Measurements from ENCODE around the gene SUSD3. TPM values are rescaled to one million over a fixed set of nuclear protein-coding genes. Genes with fewer than 3 reads are reported as not detected.
"Not testable (repeated sequence)": the region's sequence is repeated elsewhere in the genome, so short reads cannot be mapped to it uniquely, and the experiment has no call there.

SUSD3 gene
- total RNA-seq = 10 to 100 TPM; 27.1 to 28.8 TPM

DNA sequence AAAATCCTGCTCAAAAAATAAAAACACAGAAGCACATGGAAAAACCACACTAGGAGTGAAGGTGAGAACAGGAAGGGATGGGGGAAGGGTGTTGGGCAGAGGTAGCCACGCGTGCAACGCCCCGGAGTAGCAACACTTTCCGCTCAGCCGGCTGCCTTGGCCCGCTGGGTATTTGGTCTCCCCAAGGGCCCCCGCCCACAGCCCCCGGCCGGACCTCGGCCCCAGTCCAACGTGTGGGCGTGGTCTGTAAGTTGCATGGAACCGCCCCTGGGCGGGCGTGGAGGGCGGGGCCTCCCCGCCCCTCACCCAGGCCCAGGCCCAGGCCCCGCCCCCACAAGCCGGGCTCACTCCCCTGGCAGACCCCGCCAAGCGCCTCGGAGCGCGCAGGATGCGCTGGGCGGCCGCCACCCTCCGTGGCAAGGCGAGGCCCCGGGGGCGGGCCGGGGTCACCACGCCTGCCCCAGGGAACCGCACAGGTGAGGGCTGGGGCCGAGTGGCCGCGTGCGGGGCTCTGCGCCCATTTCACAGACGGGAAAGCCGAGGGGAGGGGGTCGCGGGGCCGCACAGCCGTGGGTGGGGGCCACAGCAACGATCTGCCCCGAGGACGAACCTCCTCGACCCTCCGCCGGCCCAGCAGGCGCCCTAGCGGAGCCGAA, at the start of gene SUSD3:
SUSD3 (plus strand) TSS at position 347 of the 656 bp plus-strand sequence; CDS start at position 389, 42 bp downstream.
- Mint-ChIP-seq H3K36me3 (peaks cover 9% of the 10 kb centered on the region), H3K4me1 (peaks cover 48% of the 10 kb centered on the region), H3K4me3 (peak within 1 kb of the TSS; percentile 89), H3K27ac (peak within 1 kb of the TSS; percentile 95), H3K9me3 (no peaks in the 10 kb centered on the region), H3K27me3 (no peaks in the 10 kb centered on the region)
- peak; percentile 68 for DNase-seq

DNA sequence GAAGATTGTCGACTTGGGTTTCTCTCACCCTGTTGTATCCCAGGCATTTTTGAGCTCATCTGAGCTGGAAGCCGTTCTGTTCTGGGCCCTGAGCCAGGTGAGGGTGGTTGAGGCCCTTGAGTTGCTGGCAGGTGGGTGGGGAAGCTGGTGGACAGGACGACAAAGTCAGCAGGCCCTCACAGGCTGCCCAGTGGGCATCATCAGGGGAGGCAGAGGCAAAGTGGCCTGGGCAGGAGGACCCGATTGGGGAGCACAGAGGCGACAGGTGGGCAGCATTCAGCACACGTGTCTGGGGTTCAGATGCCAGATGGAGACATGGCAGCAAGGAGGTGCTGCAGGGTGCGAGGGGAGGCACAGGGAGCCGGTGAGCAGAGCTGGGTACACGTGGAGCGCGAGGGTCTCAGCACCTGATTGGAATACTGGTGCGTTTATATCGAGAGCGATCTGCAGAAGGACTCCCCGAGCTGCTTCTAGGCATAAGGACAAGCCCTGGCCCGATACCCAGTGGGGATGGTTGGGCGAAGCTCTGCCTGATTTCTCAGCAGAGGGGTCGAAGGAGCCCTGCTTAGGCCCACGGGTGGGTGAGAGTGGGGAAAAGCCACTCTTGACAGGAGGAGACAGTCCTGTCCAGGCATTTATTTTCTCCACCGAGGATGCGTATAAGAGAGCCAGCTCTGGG, 49.0 kb upstream of the SUSD3 start:
- no peak for DNase-seq
- no peak overlapping the region for H3K27ac Mint-ChIP-seq
- H3K36me3 Mint-ChIP-seq = peaks cover 33% of the 10 kb centered on the region

DNA sequence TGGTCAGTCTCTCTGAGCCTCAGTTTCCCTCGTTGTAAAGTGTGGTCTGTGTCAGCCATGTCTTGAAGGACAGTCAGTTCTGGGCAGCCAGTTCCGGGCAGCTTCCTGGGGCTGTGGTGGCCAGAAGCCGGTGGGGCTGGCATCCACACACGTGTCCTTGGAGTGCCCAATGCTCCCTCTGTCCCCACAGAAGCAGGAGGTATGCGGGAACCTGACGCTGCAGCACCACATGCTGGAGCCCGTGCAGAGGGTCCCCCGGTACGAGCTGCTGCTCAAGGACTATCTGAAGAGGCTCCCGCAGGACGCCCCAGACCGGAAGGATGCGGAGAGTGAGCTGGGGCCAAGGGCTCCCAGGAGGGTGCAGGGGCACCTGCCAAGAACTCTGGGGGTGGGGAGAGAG, 48.4 kb upstream of the SUSD3 start:
- no peak overlapping the region for H3K27ac Mint-ChIP-seq
- peaks cover 33% of the 10 kb centered on the region for H3K36me3 Mint-ChIP-seq

More for the DNA sequence above, 49.0 kb upstream of the SUSD3 start:
- H3K27me3 Mint-ChIP-seq = no peaks in the 10 kb centered on the region
- no peaks in the 10 kb centered on the region for H3K9me3 Mint-ChIP-seq
- peaks cover 16% of the 10 kb centered on the region for H3K4me1 Mint-ChIP-seq
- H3K4me3 Mint-ChIP-seq = no peak overlapping the region

DNA sequence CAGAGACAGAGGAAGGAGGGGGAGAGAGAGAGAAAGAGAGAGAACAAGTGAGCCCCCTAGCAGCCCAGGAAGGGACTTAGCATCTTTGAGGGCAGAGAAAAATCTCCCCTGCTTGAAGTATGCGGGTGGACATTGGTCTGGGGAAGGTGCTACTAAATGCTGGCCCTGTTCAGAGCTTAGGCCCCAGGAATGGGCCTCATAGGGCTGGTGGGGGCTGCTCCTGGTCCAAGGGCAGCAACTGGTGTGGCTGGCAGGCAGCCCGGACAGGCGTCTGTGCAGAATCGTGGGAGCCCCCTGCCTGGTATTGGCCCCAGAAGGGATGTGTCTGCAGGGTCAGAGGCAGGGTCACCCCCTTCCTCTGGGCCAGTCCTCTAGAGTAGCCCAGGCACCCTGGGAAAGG, 47.8 kb upstream of the SUSD3 start:
- H3K9me3 Mint-ChIP-seq = no peaks in the 10 kb centered on the region
- H3K27ac Mint-ChIP-seq = peak overlapping the region; percentile 47
- H3K36me3 Mint-ChIP-seq = peaks cover 32% of the 10 kb centered on the region
- DNase-seq = no peak
- H3K4me1 Mint-ChIP-seq = peaks cover 14% of the 10 kb centered on the region
- no peaks in the 10 kb centered on the region for H3K27me3 Mint-ChIP-seq
- no peak overlapping the region for H3K4me3 Mint-ChIP-seq

More for the DNA sequence above, 48.4 kb upstream of the SUSD3 start:
- Mint-ChIP-seq H3K27me3 (no peaks in the 10 kb centered on the region), H3K4me1 (peaks cover 14% of the 10 kb centered on the region), H3K9me3 (no peaks in the 10 kb centered on the region), H3K4me3 (no peak overlapping the region)
- DNase-seq = no peak

DNA sequence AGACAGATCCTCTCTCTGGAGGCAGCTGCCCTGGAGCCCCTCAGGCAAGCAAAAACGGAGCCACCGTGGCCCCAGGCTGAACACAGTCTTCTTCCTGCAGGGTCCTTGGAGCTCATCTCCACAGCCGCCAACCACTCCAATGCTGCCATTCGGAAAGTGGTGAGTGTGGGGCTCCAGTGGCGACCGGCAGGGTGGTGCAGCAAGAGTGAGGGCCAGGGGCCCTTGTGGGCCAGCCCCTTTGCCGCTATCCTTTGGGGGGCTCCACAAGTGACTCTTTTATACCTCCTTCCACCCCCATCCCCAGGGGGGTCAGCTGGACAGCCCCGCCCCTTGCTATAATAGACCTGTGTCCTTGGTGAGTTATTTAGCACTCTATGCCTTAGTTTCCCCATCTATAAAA, 47.4 kb upstream of the SUSD3 start:
- H3K4me3 Mint-ChIP-seq = no peak overlapping the region
- H3K9me3 Mint-ChIP-seq = no peaks in the 10 kb centered on the region
- H3K27me3 Mint-ChIP-seq = no peaks in the 10 kb centered on the region
- H3K36me3 Mint-ChIP-seq = peaks cover 29% of the 10 kb centered on the region
- DNase-seq = no peak
- H3K27ac Mint-ChIP-seq = no peak overlapping the region
- H3K4me1 Mint-ChIP-seq = peaks cover 14% of the 10 kb centered on the region

DNA sequence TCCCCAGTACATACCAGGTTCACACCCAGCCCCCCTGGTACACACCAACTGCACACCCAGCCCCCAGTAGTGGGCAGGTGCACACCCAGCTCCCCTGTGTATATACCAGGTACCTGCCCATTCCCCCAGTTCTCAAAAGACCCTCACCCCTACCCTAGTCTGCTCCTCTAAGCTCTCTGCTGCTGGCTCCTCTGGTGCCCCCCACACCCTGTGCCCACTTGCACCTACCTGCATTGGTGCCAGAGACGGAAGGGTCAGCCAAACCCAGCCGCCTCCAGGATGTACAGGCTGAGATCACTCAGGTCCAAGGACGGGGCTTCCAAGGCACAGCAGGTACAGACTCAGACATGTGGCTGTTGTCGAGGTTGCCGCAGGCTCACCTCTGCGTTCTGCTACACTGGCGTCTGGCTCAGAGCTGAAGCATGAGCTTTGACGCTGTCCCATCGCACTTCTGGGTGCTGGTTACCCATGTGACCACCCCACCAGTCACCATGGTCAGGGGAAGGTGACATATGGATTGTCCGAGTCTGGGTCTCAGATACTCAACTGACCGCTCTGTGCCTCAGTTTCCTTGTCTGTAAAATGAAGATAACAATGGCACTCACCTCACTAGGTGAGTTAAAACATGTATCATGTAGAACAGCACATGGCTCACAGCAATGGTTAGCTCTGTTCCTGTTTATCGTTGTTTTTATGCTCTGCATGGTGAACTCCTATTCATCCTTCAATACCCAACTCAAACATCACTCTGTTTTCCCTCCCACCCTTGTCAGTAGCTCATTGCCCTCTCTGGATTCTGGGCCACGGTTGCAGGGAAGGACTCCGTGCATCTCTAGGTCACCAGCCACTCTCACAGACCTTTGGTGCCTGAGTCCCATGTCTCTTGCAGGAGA, 45.3 kb upstream of the SUSD3 start:
- no peaks in the 10 kb centered on the region for H3K9me3 Mint-ChIP-seq
- H3K27ac Mint-ChIP-seq = no peak overlapping the region
- no peak for DNase-seq
- peaks cover 14% of the 10 kb centered on the region for H3K4me1 Mint-ChIP-seq
- no peak overlapping the region for H3K4me3 Mint-ChIP-seq
- peaks cover 27% of the 10 kb centered on the region for H3K36me3 Mint-ChIP-seq
- no peaks in the 10 kb centered on the region for H3K27me3 Mint-ChIP-seq

DNA sequence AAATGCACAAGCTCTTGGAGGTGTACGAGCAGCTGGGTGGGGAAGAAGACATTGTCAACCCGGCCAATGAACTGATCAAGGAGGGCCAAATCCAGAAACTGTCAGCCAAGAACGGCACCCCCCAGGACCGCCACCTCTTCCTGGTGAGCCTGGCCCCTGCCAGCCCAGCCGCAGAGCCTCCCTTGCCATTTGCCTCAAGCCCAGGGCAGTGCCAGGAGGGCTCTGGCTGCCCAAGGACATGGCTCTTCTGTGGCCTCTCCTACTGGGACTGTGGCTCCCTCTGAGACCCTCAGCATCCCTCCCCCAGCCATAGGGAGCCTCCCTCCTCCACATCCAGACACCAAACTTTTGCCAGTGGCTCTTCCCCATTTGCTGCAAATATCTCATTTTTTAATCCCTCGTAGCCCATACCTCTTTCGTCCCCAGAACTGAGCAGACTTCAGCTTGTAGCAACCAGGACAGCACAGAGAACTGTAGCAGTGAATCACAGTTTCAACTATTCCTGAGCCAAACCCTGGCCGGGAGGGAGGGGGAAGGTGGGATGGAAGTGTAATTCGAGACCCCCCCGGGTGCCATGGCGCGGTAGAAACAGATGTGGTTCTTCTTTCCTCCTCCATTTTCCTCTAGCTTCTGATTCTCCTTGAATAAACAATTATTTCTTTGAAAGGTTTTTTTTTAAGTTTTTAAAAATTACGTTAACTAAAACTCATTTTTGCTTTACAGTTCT, 44.5 kb upstream of the SUSD3 start:
- no peak overlapping the region for H3K27ac Mint-ChIP-seq
- no peak overlapping the region for H3K4me3 Mint-ChIP-seq
- no peaks in the 10 kb centered on the region for H3K9me3 Mint-ChIP-seq
- no peak for DNase-seq
- peaks cover 15% of the 10 kb centered on the region for H3K4me1 Mint-ChIP-seq
- no peaks in the 10 kb centered on the region for H3K27me3 Mint-ChIP-seq
- peaks cover 24% of the 10 kb centered on the region for H3K36me3 Mint-ChIP-seq

DNA sequence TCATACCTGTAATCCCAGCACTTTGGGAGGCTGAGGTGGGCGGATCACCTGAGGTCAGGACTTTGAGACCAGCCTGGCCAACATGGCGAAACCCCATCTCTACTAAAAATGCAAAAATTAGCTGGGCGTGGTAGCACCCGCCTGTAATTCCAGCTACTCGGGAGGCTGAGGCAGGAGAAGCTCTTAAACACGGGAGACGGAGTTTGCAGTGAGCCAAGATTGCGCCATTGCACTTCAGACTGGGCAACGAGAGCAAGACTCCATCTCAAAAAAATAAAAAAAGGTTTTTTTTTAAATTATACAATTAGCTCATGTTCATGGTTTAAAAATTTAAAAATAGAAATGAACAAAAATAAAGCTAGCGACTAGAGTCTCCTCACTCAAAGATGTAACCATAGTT, 43.3 kb upstream of the SUSD3 start:
- peaks cover 23% of the 10 kb centered on the region for H3K36me3 Mint-ChIP-seq

DNA sequence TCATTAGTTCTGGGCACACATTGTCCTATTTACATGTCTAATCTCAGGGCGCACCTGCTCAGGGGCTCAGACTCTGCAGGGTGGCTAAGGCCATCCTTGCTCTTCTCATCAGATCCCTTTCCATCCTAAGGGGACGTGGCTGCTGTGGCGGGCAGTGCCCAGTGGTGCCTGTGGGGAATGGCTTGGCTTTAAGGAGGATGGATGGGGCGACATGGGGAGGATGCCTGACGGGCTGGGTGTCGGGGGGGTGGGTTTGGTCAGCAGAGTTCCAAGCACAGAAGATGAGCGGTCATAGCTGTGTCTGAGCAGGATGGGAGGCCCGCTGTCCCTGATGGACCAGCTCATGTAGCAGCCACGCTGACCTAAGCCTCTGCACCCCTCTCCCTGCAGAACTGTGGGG, 40.9 kb upstream of the SUSD3 start:
- H3K27me3 Mint-ChIP-seq = no peaks in the 10 kb centered on the region
- peak overlapping the region; percentile 54 for H3K27ac Mint-ChIP-seq
- H3K4me1 Mint-ChIP-seq = peaks cover 23% of the 10 kb centered on the region
- no peaks in the 10 kb centered on the region for H3K9me3 Mint-ChIP-seq
- H3K4me3 Mint-ChIP-seq = no peak overlapping the region
- peaks cover 21% of the 10 kb centered on the region for H3K36me3 Mint-ChIP-seq
- DNase-seq = no peak

More for the DNA sequence above, 43.3 kb upstream of the SUSD3 start:
- not testable (repeated sequence) for DNase-seq, H3K4me3 Mint-ChIP-seq, H3K27ac Mint-ChIP-seq, H3K9me3 Mint-ChIP-seq, H3K27me3 Mint-ChIP-seq
- peaks cover 13% of the 10 kb centered on the region for H3K4me1 Mint-ChIP-seq

DNA sequence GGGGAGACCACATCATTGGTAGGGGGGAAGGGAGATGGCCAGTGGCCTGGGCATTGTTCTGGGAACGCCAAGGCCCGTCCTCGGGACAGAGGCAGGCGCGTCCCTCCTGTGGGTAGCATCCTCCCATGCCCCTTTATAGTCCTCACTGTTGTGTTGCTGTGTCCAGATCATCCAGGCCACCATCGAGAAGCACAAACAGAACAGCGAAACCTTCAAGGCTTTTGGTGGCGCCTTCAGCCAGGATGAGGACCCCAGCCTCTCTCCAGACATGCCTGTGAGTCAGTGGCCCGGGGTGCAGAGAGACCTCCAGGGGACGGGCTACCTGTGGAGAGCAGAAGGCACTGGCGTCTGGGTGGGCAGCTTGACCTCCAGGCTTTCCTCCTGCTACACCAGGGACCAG, 38.4 kb upstream of the SUSD3 start:
- H3K27me3 Mint-ChIP-seq = no peaks in the 10 kb centered on the region
- no peak overlapping the region for H3K4me3 Mint-ChIP-seq
- peaks cover 13% of the 10 kb centered on the region for H3K36me3 Mint-ChIP-seq
- no peaks in the 10 kb centered on the region for H3K9me3 Mint-ChIP-seq
- DNase-seq = no peak
- H3K27ac Mint-ChIP-seq = peak overlapping the region; percentile 91
- peaks cover 38% of the 10 kb centered on the region for H3K4me1 Mint-ChIP-seq

DNA sequence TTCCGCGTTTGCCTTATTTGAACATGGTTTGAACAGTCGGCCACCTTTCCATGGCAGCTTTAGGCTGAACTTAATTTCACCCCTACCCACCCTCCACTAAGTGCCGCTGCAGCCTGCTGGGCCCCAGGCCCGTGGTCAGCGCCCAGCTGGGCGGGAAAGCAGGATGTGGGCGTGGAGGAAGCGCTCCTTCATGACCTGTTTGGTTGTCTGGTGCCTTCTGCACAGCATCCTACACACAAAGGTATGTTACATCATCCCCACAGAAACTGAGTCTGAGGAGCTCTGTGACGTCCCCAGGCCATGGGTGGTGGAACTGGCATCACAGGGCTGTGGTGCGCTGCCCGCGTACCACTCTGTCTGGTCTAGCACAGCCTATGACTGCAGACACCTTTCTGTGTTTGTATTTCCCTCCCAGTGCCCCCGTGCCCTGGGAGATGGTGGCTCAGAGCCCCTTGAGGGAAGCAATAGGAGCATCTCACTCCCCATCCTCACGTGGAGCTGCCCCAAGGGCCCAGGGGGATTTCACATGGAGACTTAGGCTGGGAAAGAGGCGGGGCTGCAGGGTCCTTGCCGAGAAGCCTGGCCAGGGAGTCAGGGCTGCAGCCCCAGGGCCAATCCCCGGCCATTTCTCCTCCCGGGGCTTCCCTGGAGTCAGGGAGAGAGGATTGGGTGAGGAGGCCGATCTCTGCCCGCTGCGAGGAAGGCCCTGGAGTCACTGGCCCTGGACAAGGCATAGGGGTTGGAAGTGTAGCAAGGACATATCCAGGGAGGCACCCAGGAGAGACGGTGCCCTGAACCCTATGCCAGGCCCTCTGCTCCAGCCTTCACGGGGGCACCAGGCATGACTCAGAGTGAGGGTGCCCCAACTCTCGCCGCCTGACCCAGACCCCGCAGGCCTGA, 37.5 kb upstream of the SUSD3 start:
- no peaks in the 10 kb centered on the region for H3K9me3 Mint-ChIP-seq
- H3K27ac Mint-ChIP-seq = peak overlapping the region; percentile 91
- DNase-seq = peak; percentile 38
- H3K27me3 Mint-ChIP-seq = no peaks in the 10 kb centered on the region
- H3K36me3 Mint-ChIP-seq = peaks cover 13% of the 10 kb centered on the region
- peaks cover 43% of the 10 kb centered on the region for H3K4me1 Mint-ChIP-seq
- peak overlapping the region; percentile 18 for H3K4me3 Mint-ChIP-seq

DNA sequence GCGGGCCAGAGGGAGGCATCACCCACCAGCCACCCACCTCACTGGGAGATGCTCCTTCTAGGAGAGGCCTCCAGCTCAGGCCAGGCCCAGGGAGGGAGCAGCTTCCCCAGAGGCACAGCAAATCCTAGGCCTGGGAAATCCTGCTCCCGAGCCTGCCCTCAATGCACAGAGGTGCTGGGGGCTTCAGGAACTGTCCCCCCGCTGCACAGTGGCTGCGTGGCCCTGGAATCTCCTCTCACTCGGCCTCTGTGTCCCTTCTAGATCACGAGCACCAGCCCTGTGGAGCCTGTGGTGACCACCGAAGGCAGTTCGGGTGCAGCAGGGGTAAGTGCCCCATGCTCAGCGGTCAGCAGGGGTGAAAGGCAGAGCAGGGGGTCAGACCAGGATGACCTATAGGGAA, 36.4 kb upstream of the SUSD3 start:
- Mint-ChIP-seq H3K4me3 (no peak overlapping the region), H3K27ac (peak overlapping the region; percentile 75), H3K27me3 (no peaks in the 10 kb centered on the region), H3K4me1 (peaks cover 50% of the 10 kb centered on the region), H3K36me3 (peaks cover 15% of the 10 kb centered on the region), H3K9me3 (no peaks in the 10 kb centered on the region)
- no peak for DNase-seq

DNA sequence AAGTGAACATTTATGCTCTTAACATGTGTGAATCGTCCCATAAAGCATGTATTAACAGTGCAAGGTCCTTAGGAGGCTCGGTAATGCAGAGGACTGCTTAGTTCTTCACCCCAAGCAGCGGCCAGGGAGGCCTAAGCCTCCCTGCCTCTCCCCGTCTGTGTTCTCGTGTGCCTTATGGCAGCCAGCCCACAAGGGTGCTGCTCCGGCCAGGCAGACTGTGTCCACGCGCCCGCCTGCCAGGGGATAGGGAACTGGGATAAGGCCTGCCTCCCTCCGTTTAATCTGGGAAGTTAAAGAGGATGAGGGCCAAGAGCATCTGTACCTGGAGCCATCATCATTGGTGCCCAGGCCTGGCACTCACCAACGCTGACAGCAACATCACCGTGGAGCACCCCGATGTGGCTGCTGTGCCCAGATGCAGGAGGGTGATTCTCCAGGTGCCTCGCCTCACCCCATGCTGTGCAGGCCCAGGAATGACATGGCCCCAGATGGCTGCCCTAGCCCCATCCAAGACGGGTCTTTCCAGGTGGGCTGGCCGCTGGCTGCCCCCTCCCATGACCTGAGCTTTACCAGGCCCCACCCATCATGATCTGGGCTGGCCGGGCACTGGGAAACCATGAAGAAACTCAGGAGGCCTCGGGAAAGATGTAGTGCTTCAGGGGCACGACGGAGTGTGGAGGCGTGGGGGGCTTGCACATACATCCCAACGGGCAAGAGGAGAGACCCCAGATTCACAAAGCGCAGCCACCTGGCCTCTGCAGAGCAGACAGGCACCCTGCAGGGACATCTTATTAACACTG, 35.6 kb upstream of the SUSD3 start:
- H3K36me3 Mint-ChIP-seq = peaks cover 13% of the 10 kb centered on the region
- no peak overlapping the region for H3K4me3 Mint-ChIP-seq
- no peak for DNase-seq
- peaks cover 58% of the 10 kb centered on the region for H3K4me1 Mint-ChIP-seq
- H3K27me3 Mint-ChIP-seq = no peaks in the 10 kb centered on the region
- peak overlapping the region; percentile 75 for H3K27ac Mint-ChIP-seq
- no peaks in the 10 kb centered on the region for H3K9me3 Mint-ChIP-seq
